Stimulated activated CD4-positive, alpha-beta T cell treated with anti-CD3 and anti-CD28 coated beads, Interleukin-1b, Interleukin-23, amount 100 ng/mL, for 4 hours (primary cell): Measurements from ENCODE around the gene GNAI2.

Experiments used
- DNase-seq, 2 donors: peaks; one replicate each; pipeline ENCODE4 v3.0.0-alpha.2; 2020; ENCODE audit warnings: low read depth in 2 of 2

Gene GNAI2

GRCh38 chr3:50297896-50298725 lies 62.1 kb downstream of the GNAI2 start:
- no peak for DNase-seq

GRCh38 chr3:50298836-50299637 lies 63.0 kb downstream of the GNAI2 start, which contains the start of the genes HYAL3 and NAA80:
Gene HYAL3 (minus strand): TSS chr3:50299405. CDS start chr3:50295602, 3,803 bp downstream.
Gene NAA80 (minus strand): TSS chr3:50299405. CDS start chr3:50297463, 1,942 bp downstream.
- DNase-seq: peak; percentile 98 to 99

- no peak for DNase-seq
These were observed 63.6 kb downstream of the GNAI2 start for GRCh38 chr3:50299638-50299928.

GRCh38 chr3:50299929-50300680 lies 64.1 kb downstream of the GNAI2 start:
- DNase-seq: no peak

GRCh38 chr3:50300681-50301254 lies 64.8 kb downstream of the GNAI2 start:
- no peak for DNase-seq

- no peak for DNase-seq
These were observed 66.3 kb downstream of the GNAI2 start for GRCh38 chr3:50302095-50303012.

GRCh38 chr3:50303013-50303815 lies 67.2 kb downstream of the GNAI2 start, which contains the start of gene HYAL1:
Gene HYAL1 (minus strand): TSS chr3:50303574. CDS start chr3:50302956, 618 bp downstream.
- no peak for DNase-seq

- no peak for DNase-seq
These were observed 68.6 kb downstream of the GNAI2 start for GRCh38 chr3:50304601-50305000.
